SU-DHL-6 (cell line): Measurements from ENCODE around the gene PLOD2.

ENCODE experiments used
- H2AFZ ChIP-seq: fragments of 200-600 bp; sonication (generic); 2 replicates; pipeline ENCODE4 v1.6.1; 2014; ENCODE audit warnings: low read depth, mild to moderate bottlenecking, moderate library complexity, mixed read lengths, antibody characterized with exemption, low read length; ENCODE audit not compliant: severe bottlenecking
- H3F3A ChIP-seq: fragments of 200-600 bp; shearing (Covaris generic); 2 replicates; pipeline ENCODE4 v1.6.0; 2016; ENCODE audit warnings: antibody characterized with exemption, mild to moderate bottlenecking; ENCODE audit not compliant: insufficient read depth
- H3K27ac ChIP-seq: fragments of 200-600 bp; sonication (generic); 2 replicates; pipeline ENCODE4 v1.5.1; 2016; ENCODE audit warnings: low read depth, mild to moderate bottlenecking, low read length, moderate library complexity, mixed read lengths
- H3K27me3 ChIP-seq: fragments of 200-600 bp; sonication (generic), shearing (Covaris generic); 2 replicates; pipeline ENCODE4 v1.6.0; 2014; ENCODE audit warnings: mild to moderate bottlenecking, low read length
- H3K36me3 ChIP-seq: fragments of 200-600 bp; sonication (generic); 2 replicates; pipeline ENCODE4 v1.6.1; 2014; ENCODE audit warnings: mild to moderate bottlenecking, low read length, mixed read lengths
- H3K4me2 ChIP-seq: fragments of 300-600, 200-600 bp; shearing (Covaris generic), sonication (generic); 2 replicates; pipeline ENCODE4 v1.6.0; 2014; ENCODE audit warnings: low read length, low read depth, mild to moderate bottlenecking; ENCODE audit not compliant: poor library complexity, severe bottlenecking
- H3K4me3 ChIP-seq: fragments of 200-600 bp; sonication (generic); 2 replicates; pipeline ENCODE4 v1.5.1; 2014; ENCODE audit warnings: antibody characterized with exemption, low read length, mild to moderate bottlenecking, mixed read lengths; ENCODE audit not compliant: insufficient read depth, poor library complexity, severe bottlenecking
- H3K79me2 ChIP-seq: fragments of 200-600 bp; sonication (generic); 2 replicates; pipeline ENCODE4 v1.6.1; 2014; ENCODE audit warnings: mild to moderate bottlenecking, low read length, moderate library complexity; ENCODE audit not compliant: insufficient read depth
- H3K9ac ChIP-seq: fragments of 200-600 bp; sonication (generic); 2 replicates; pipeline ENCODE4 v1.7.0; 2014; ENCODE audit warnings: mild to moderate bottlenecking, low read length
- H3K9me2 ChIP-seq: fragments of 200-600 bp; sonication (generic); replicated peaks from 2 replicates; pipeline ENCODE4 v1.6.1; 2014; ENCODE audit warnings: low read length; ENCODE audit not compliant: insufficient read depth
- H3K9me3 ChIP-seq: fragments of 200-600 bp; sonication (generic); 2 replicates; pipeline ENCODE4 v1.6.1; 2014; ENCODE audit warnings: low read length, mixed read lengths; ENCODE audit not compliant: insufficient read depth
- H4K20me1 ChIP-seq: fragments of 200-600 bp; sonication (generic); 2 replicates; pipeline ENCODE4 v1.6.1; 2014; ENCODE audit warnings: low read depth, mild to moderate bottlenecking, antibody characterized with exemption, low read length, moderate library complexity, mixed read lengths
- CTCF ChIP-seq: fragments of 200-600 bp; sonication (generic); IDR thresholded peaks from one replicate; pipeline ENCODE4 v1.5.1; 2017; ENCODE audit warnings: antibody characterized with exemption, mild to moderate bottlenecking, low read length, moderate library complexity; ENCODE audit not compliant: insufficient read depth, poor library complexity, severe bottlenecking
- EZH2phosphoT487 ChIP-seq: fragments of 200-600 bp; sonication (generic), shearing (Covaris generic); conservative IDR thresholded peaks from 2 replicates; pipeline ENCODE4 v1.6.1; 2018; ENCODE audit warnings: mild to moderate bottlenecking, antibody characterized with exemption, low read length, moderate library complexity, mixed read lengths

Gene PLOD2

GRCh38 chr3:146036281-146036680, 124.7 kb downstream of the PLOD2 start:
- no peak overlapping the region for H3K9ac ChIP-seq
- H3K36me3 ChIP-seq: no peaks in the 10 kb centered on the region
- H3K4me2 ChIP-seq: no peak overlapping the region
- no peak overlapping the region for H3K27ac ChIP-seq
- no peaks in the 10 kb centered on the region for H4K20me1 ChIP-seq
- no peaks in the 10 kb centered on the region for H3K79me2 ChIP-seq
- no peak overlapping the region for H2AFZ ChIP-seq
- H3F3A ChIP-seq: no peaks in the 10 kb centered on the region
- no peaks in the 10 kb centered on the region for H3K9me2 ChIP-seq
- no peaks in the 10 kb centered on the region for H3K9me3 ChIP-seq
- no peak overlapping the region for H3K4me3 ChIP-seq
- no peaks in the 10 kb centered on the region for H3K27me3 ChIP-seq
- TF ChIP-seq EZH2phosphoT487 (no peak), CTCF (no peak)

GRCh38 chr3:146035366-146035765, 125.6 kb downstream of the PLOD2 start:
- no peak overlapping the region for H3K4me2 ChIP-seq
- H3K27ac ChIP-seq: no peak overlapping the region
- no peaks in the 10 kb centered on the region for H3K27me3 ChIP-seq
- H2AFZ ChIP-seq: no peak overlapping the region
- H3K4me3 ChIP-seq: no peak overlapping the region
- H3F3A ChIP-seq: no peaks in the 10 kb centered on the region
- no peaks in the 10 kb centered on the region for H4K20me1 ChIP-seq
- H3K9me3 ChIP-seq: no peaks in the 10 kb centered on the region
- no peaks in the 10 kb centered on the region for H3K79me2 ChIP-seq
- no peaks in the 10 kb centered on the region for H3K36me3 ChIP-seq
- TF ChIP-seq EZH2phosphoT487: no peak
- no peak for TF ChIP-seq CTCF
- no peak overlapping the region for H3K9ac ChIP-seq
- no peaks in the 10 kb centered on the region for H3K9me2 ChIP-seq

GRCh38 chr3:146033950-146034349, 127.0 kb downstream of the PLOD2 start:
- Histone ChIP-seq H3K27me3 (no peaks in the 10 kb centered on the region), H3K36me3 (no peaks in the 10 kb centered on the region), H3K27ac (no peak overlapping the region), H3K9ac (no peak overlapping the region), H3K79me2 (no peaks in the 10 kb centered on the region), H3K9me2 (no peaks in the 10 kb centered on the region), H3K4me3 (no peak overlapping the region), H3K9me3 (no peaks in the 10 kb centered on the region), H4K20me1 (no peaks in the 10 kb centered on the region), H3F3A (no peaks in the 10 kb centered on the region), H3K4me2 (no peak overlapping the region), H2AFZ (no peak overlapping the region)
- TF ChIP-seq EZH2phosphoT487: no peak
- no peak for TF ChIP-seq CTCF
